Activated naive CD4-positive, alpha-beta T cell treated with Interleukin-2 at 50 U/mL for 16 hours (primary cell): ENCODE data around the gene NME7.

ENCODE experiments used
- DNase-seq: peaks from one replicate; pipeline ENCODE4 v3.0.0-alpha.2; 2020

The NME7 gene

DNA sequence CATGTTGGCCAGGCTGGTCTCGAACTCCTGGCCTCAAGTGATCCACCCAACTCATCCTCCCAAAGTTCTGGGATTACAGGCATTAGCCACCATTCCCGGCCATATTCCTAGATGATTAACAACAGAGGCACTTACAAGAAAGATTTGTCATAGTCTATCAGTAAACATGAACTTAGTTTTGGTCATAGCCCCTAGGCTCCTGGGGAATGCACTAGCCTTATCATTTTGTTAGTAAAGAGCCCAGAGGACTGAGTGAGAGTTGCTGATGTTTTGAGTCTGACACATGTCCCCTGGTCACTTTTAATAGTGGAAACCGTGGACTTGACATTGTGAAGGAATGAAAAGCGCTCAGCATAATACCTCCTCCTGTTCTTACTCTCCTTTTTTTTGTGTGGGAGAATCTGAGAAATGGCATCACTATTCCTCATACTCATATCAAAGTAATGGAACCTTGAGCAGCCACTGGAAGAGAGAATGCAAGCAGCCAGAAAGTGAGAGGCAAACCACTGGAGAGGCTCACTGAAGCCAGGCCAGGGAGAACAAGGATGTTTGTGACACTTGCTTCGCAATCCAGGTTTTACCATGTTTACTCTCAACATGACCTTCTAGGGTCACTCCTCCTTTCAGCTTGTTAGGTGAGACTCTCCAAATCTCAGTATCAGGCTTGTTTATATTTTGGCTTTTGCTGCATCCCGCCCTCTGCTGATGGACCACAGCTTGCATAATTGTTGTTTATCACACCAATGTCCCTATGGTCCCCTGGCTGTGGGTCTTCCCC, 246.3 kb downstream of the NME7 start:
- DNase-seq: no peak

- no peak for DNase-seq
Observed at GRCh38 chr1:169120066-169120465, 247.5 kb downstream of the NME7 start.

- DNase-seq: no peak
Observed at GRCh38 chr1:169119405-169119804, 248.2 kb downstream of the NME7 start.

DNA sequence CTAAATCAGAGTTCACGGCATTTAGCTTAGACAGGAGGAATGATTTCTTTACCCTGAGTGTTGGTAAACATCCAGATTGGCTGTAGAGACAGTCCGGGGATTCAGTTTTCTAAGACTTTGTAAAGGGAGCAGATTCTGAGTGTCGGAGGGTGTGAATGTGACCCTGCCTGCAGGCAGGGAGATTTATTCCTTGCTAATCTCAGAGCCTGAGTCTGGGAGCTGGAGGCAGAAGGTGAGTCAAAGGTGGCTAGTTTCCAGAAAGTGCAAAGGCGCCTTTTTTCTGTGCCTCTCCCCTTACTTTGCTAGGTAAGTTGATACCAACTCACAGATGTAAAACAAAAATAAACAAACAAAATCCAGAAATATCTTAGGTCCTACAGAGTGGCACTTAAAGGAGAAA, 249.4 kb downstream of the NME7 start:
- DNase-seq: no peak

GRCh38 chr1:169117599-169117998, 250.0 kb downstream of the NME7 start:
- DNase-seq: no peak

DNA sequence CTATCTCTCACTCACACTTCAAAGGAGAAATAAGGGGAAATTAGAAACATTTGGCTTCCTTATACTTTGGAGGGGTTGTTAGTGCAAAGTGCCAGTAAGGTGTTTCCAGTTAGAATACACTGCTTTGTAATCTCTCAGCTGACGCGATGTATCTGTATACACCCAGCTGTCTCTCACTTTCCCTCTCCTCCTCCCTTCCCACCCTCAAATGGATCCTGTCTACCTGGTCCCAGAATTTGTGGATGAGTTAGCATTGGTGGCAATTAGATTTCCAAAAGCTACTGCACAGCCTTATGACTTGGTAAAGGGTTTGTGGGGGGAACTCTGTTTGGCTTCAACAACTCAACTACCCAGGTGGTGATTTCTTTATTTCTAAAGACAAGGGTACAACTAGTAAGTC, 250.6 kb downstream of the NME7 start:
- DNase-seq: no peak

- DNase-seq: peak; percentile 26
Observed at GRCh38 chr1:169115891-169116585, 251.6 kb downstream of the NME7 start.

- no peak for DNase-seq
Observed at GRCh38 chr1:169113613-169114119, 253.9 kb downstream of the NME7 start.

DNA sequence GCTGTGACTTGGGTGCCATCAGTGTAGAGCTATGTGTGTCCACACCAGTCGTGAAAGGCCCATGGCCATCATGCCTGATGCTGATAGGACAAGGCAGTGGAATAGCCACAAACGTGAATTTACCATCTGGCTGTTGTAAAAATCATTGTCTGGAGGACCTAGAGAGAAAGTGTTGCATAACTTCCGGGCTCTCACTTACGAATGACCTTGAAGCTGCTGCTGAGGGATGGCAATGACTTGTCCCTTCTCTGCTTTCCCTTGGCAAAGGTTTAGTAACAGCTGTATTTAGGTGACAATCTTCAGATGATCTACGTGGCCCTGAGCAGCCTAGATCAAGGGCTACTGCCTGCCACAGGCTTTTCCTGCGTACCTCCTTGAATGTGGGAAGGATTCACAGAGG, 255.4 kb downstream of the NME7 start:
- no peak for DNase-seq

DNA sequence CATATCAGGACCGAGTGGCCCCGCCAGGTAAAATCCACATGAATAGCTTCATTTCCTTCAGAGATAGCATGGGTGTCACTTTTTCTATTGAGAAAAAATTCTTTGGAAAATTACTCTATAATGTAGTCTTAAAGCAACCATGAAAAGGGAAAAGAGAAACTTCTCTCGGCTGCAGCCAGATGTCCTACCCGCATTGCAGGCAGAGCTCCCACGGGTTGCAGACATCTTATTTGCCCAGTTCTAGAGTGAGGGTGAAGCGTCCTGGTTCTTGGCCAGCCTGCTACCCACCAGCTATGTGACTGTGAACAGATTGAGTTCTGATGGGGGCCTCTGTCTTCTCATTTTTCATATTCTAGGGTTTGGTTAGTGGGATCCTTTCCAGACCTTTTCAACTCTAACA, 256.1 kb downstream of the NME7 start:
- DNase-seq: no peak

DNA sequence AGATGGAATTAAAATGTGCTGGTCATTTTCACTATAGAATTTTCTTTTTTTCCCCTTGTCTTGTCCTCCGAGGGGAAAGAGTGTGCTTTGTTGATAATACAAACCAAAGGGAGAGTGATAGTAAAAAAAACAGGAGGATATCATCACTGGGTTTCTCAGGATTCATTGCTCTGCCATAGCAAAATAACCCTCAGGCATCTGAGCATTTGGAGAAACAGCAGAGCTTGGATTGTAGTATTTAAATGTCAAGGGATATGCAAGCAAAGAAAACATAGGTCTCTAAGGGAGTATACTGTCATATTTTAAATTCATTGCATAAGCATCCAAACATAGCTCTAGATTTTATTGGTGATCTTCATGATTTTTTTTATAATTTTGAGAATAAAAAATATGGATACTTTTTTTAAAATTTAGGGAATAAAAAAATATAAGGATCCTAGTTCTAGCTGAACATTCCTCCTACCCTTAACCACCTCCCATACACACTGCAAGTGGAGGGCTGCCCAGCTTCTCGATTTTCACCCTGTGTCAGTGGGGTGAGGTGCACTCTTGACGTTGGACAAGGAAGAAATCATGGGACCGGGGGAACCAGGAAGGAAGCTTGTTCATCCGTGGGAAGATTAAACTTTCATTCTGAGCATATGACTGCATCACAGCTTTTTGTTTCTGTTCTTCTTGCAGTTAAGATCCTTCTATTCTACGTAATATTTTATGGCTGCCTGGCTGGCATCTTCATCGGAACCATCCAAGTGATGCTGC, 256.7 kb downstream of the NME7 start:
- no peak for DNase-seq

- DNase-seq: no peak
Observed at GRCh38 chr1:169110236-169110635, 257.4 kb downstream of the NME7 start.

DNA sequence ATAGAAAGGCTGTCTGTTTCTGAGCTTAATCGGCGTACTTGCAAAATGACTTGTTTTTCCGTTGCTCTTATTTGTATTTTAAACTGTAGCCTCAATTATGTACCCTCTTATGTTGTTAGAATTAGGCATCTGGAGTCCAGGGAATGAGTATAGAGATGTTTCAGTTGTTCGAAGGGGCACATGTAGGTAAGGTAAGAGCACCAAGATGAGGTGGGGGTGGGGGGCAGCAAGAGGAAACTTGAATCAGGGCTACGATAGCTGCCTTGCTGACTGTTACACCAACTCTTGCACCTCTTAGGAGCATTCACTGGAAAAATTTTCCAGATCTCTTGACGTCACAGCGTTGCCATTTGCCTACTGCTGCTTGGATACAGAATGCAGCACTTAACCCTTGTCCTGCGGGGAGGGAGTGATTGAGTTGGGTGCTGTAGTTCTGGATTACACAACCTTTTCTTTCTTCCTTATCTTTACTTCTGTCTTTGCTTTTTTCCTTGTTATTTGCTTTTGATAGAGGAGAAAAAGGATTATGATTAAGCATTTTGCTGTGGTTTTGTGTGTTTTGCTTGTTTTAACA, 257.9 kb downstream of the NME7 start:
- DNase-seq: no peak

GRCh38 chr1:169108863-169109560, 258.6 kb downstream of the NME7 start:
- no peak for DNase-seq

- DNase-seq: no peak
Observed at GRCh38 chr1:169108223-169108622, 259.4 kb downstream of the NME7 start.

DNA sequence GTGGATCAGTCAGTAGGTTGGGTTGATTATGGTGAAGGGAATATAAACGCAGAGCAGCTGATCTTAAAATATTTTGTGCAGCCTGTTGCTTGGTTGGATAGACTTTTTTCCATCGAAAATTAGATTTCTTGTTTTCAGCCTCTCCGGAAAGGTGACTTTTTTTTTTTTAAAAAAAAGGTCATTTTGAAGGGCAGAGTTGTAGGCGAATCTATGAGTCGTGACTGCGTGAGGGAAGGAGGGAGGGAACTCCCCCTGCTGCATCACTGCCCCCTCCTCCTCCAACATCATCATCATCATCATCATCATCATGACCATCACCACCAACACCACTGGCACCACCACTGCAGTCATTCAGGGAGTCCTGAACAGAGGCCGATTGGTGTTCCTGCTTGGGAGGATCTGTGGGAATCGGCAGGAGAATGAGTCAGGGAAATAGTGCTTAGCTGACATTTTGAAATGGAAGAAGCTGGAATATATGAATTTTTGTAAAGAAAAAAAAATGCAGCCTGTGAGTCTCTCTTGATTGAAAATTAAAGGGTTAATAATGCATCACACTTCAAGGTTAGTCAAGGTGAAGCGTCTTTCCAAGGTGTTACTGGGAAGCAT, 259.9 kb downstream of the NME7 start:
- peak; percentile 21 for DNase-seq

DNA sequence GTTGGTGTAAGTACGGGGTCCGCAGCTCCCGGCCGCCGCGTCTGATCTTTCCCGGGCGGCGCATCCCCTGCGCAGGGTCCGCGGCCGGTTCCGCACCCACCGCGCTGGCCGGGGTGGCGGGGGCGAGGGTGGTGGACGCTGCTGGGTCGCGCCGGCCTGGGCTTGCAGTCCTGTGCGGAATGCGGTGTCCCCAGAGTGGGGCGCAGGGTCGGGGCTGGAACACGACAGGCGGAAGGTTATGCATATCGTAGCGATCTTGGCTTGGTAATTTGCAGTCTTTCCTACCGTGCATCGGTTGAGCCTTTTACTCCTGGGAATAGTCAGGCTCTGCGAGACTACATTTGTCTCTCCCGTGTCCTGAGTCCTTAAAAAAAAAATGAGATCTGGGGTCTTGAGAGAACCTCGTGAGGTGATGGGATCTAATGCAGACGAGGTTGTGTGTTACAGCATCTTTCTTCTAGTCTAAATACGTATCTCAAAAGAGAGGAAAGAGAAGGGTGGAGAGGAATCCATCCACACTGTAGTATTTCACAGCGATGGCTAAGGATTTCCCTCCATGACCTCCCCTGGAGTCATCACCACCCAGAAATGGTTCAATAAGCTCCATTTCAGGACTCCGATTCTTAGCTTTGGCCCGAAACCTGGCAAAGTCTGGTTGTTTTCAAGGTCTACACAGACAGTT, 260.5 kb downstream of the NME7 start:
- peak; percentile 8 for DNase-seq

DNA sequence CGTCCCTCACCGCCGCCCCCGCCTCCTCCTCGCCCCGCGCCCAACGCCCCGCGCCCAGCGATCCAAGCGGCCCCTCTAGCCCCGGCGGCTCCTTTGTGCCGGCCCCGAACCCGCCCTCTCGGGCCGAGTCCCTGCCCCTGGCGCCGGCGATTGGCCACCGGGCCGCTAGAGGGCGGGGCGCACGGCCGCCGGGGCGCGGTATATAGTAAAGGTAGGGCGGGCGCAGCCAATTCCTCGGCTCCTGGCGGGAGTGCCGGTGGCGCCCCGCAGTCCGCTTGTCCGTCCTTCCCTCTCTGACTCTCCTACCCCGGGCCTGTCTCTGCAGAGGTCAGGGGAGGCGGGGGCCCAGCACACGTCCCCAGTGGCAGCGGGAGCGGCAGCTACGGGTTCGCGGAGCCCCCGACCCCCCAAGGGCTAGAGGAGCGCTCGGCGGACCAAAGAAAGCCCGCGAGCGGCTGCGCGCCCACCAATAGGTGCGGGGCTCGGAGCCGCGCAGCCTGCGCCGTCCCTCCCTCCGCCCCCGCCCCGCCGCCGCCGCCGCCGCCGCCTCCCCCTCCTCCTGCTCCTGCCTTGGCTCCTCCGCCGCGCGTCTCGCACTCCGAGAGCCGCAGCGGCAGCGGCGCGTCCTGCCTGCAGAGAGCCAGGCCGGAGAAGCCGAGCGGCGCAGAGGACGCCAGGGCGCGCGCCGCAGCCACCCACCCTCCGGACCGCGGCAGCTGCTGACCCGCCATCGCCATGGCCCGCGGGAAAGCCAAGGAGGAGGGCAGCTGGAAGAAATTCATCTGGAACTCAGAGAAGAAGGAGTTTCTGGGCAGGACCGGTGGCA, 261.3 kb downstream of the NME7 start, which contains the start of gene ATP1B1:
Gene ATP1B1, plus strand, starts transcription at position 596 of the 826 bp plus-strand sequence. Its CDS starts 140 bp downstream, at position 736.
- DNase-seq: peak; percentile 84

- DNase-seq: peak; percentile 29
Observed at GRCh38 chr1:169105434-169106094, 262.0 kb downstream of the NME7 start.

- DNase-seq: no peak
Observed at GRCh38 chr1:169105087-169105433, 262.5 kb downstream of the NME7 start.
